HepG2 (cell line): ENCODE data around the gene ACVR1B. TPM values are rescaled to one million over a fixed set of nuclear protein-coding genes. Genes with fewer than 3 reads are reported as not detected.

Experiments used
- ASH2L ChIP-seq: fragments of 300-600, 200-600 bp; sonication (generic); IDR thresholded peaks from 2 replicates; pipeline ENCODE4 v1.7.0; 2017; ENCODE audit warnings: low read depth, mild to moderate bottlenecking, moderate library complexity, mixed read lengths, low read length; ENCODE audit not compliant: insufficient read length
- BORCS8-MEF2B ChIP-seq: sonication (generic); formaldehyde crosslinking; IDR thresholded peaks from 2 replicates; pipeline ENCODE4 v1.8.0; 2022; ENCODE audit warnings: mild to moderate bottlenecking, missing genetic modification reagents
- BRF2 ChIP-seq: sonication (generic); formaldehyde crosslinking; IDR thresholded peaks from 2 replicates; pipeline ENCODE4 v1.8.1; 2022; ENCODE audit warnings: mild to moderate bottlenecking, missing genetic modification reagents
- DR1 ChIP-seq: sonication (generic); formaldehyde crosslinking; IDR thresholded peaks from 2 replicates; pipeline ENCODE4 v1.8.0; 2021; ENCODE audit warnings: mild to moderate bottlenecking, missing genetic modification reagents, inconsistent platforms
- FOXO4 ChIP-seq: sonication (generic); formaldehyde crosslinking; conservative IDR thresholded peaks from 2 replicates; pipeline ENCODE4 v1.8.1; 2023; ENCODE audit warnings: missing genetic modification reagents
- FUBP1 ChIP-seq: sonication (generic); formaldehyde crosslinking; IDR thresholded peaks from 2 replicates; pipeline ENCODE4 v1.5.1; 2020; ENCODE audit warnings: missing genetic modification reagents, mild to moderate bottlenecking, borderline replicate concordance
- HNF4A ChIP-seq: sonication (generic); formaldehyde crosslinking; IDR thresholded peaks from 2 replicates; pipeline ENCODE4 v1.4.0; 2020; ENCODE audit warnings: missing genetic modification reagents
- HNF4G ChIP-seq, 2 experiments: sonication (generic) in 1 of 2; formaldehyde crosslinking in 1 of 2; IDR thresholded peaks; 2 replicates each; pipeline versions ENCODE4 v1.4.0 to v1.6.1; 2011 to 2020; ENCODE audit warnings: borderline replicate concordance in 2 of 2, low read depth in 2 of 2, mild to moderate bottlenecking in 2 of 2, low read length in 1 of 2, missing genetic modification reagents in 1 of 2, moderate library complexity in 1 of 2
- HOXA9 ChIP-seq: sonication (generic); formaldehyde crosslinking; IDR thresholded peaks from 2 replicates; pipeline ENCODE4 v1.8.1; 2022; ENCODE audit warnings: missing genetic modification reagents, mild to moderate bottlenecking, moderate library complexity, borderline replicate concordance
- NAIF1 ChIP-seq: sonication (generic); formaldehyde crosslinking; IDR thresholded peaks from 2 replicates; pipeline ENCODE4 v1.5.0; 2020; ENCODE audit warnings: mild to moderate bottlenecking, missing genetic modification reagents, borderline replicate concordance
- POLR2A ChIP-seq, 2 experiments: IDR thresholded peaks; 2 replicates each; pipeline ENCODE4 v1.6.1; 2011; ENCODE audit warnings: low read depth in 2 of 2, low read length in 2 of 2, mild to moderate bottlenecking in 1 of 2, moderate library complexity in 1 of 2; ENCODE audit not compliant: insufficient read depth in 1 of 2
- RBAK ChIP-seq: sonication (generic); formaldehyde crosslinking; IDR thresholded peaks from 2 replicates; pipeline ENCODE4 v1.5.1; 2020; ENCODE audit warnings: mild to moderate bottlenecking, missing genetic modification reagents
- RFXAP ChIP-seq: sonication (generic); formaldehyde crosslinking; IDR thresholded peaks from 2 replicates; pipeline ENCODE4 v1.4.0; 2020; ENCODE audit warnings: missing genetic modification reagents, borderline replicate concordance
- SOX6 ChIP-seq, 2 experiments: fragments of 450-650 bp in 1 of 2; sonication (generic) in 1 of 2; formaldehyde crosslinking in 1 of 2; IDR thresholded peaks; 2 replicates each; pipeline versions ENCODE4 v1.4.0 to v1.6.1; 2017 to 2020; ENCODE audit warnings: antibody characterized with exemption in 1 of 2, mild to moderate bottlenecking in 1 of 2, missing genetic modification reagents in 1 of 2
- ZBTB20 ChIP-seq: sonication (generic); formaldehyde crosslinking; IDR thresholded peaks from 2 replicates; pipeline ENCODE4 v1.8.1; 2023; ENCODE audit warnings: missing genetic modification reagents, low read depth, mild to moderate bottlenecking, borderline replicate concordance
- ZFP36 ChIP-seq: fragments of 150-350 bp; IDR thresholded peaks from 2 replicates; pipeline ENCODE4 v1.6.1; 2018; ENCODE audit warnings: borderline replicate concordance, low read length, low read depth; ENCODE audit not compliant: partially characterized antibody
- ZNF225 ChIP-seq: sonication (generic); formaldehyde crosslinking; IDR thresholded peaks from 2 replicates; pipeline ENCODE4 v1.4.0; 2020; ENCODE audit warnings: mild to moderate bottlenecking, missing genetic modification reagents
- ZNF264 ChIP-seq: sonication (generic); formaldehyde crosslinking; IDR thresholded peaks from 2 replicates; pipeline ENCODE4 v1.4.0; 2020; ENCODE audit warnings: missing genetic modification reagents
- ZNF383 ChIP-seq: sonication (generic); formaldehyde crosslinking; IDR thresholded peaks from 2 replicates; pipeline ENCODE4 v1.4.0; 2020; ENCODE audit warnings: missing genetic modification reagents, mild to moderate bottlenecking, borderline replicate concordance
- ZNF607 ChIP-seq: sonication (generic); formaldehyde crosslinking; IDR thresholded peaks from 2 replicates; pipeline ENCODE4 v1.5.1; 2020; ENCODE audit warnings: missing genetic modification reagents, mild to moderate bottlenecking, borderline replicate concordance
- ZNF678 ChIP-seq: sonication (generic); formaldehyde crosslinking; IDR thresholded peaks from 2 replicates; pipeline ENCODE4 v1.4.0; 2020; ENCODE audit warnings: mild to moderate bottlenecking, missing genetic modification reagents
- polyA plus RNA-seq, 8 experiments: library from polyadenylated mRNA; depleted of rRNA in 3 of 8; stranded (reverse) in 7 of 8; unstranded in 1 of 8; fragments of >200 nt; fragmentation: Illumina TruSeq in 4 of 8; extraction: Trizol in 4 of 8; gene quantifications; 2 replicates each; pipeline versions ENCODE4 v1.2.1 to v1.2.3, GENCODE V29; 2011 to 2016; ENCODE audit warnings: low read depth in 4 of 8, missing spikeins in 1 of 8, mixed read lengths in 1 of 8; ENCODE audit not compliant: insufficient read depth in 1 of 8
- total RNA-seq, 5 experiments: library from RNA; depleted of rRNA; stranded (reverse); fragments of >200 nt; fragmentation: Illumina TruSeq; extraction: Trizol; gene quantifications; 2 replicates each; pipeline ENCODE4 v1.2.3, GENCODE V29; 2016; ENCODE audit warnings: low read depth in 1 of 5
- TF ChIP-seq, protein P1 (sequence below): sonication (generic); formaldehyde crosslinking; conservative IDR thresholded peaks from 2 replicates; pipeline ENCODE4 v1.8.0; 2022; ENCODE audit warnings: low read depth, missing genetic modification reagents

Gene ACVR1B
- total and polyA plus RNA-seq, 2 of the 13 experiments (the other 11 are each of a cell fraction or from before 2014, with no cell fraction given), result 8.9 to 12.1 TPM

- TF ChIP-seq, protein P1, sequence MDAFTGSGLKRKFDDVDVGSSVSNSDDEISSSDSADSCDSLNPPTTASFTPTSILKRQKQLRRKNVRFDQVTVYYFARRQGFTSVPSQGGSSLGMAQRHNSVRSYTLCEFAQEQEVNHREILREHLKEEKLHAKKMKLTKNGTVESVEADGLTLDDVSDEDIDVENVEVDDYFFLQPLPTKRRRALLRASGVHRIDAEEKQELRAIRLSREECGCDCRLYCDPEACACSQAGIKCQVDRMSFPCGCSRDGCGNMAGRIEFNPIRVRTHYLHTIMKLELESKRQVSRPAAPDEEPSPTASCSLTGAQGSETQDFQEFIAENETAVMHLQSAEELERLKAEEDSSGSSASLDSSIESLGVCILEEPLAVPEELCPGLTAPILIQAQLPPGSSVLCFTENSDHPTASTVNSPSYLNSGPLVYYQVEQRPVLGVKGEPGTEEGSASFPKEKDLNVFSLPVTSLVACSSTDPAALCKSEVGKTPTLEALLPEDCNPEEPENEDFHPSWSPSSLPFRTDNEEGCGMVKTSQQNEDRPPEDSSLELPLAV (CRISPR knock-in tag), result no peak
- peak in 1 of 2 experiments; percentile 30; a peak in 1 of 4 replicates for TF ChIP-seq POLR2A (IDR thresholded peaks at IDR 0.05; ENCODE audit: insufficient read depth in 1 of 2, low read depth in 2 of 2, low read length in 2 of 2)
- TF ChIP-seq SOX6 (IDR thresholded peaks at IDR 0.05), result no peak
- TF ChIP-seq SOX6 (CRISPR knock-in tag; IDR thresholded peaks at IDR 0.05), result 0 out of 2 replicates have a peak, but pooled peaks have one; percentile 19
- no peak for TF ChIP-seq ASH2L
- TF ChIP-seq FOXO4 (CRISPR knock-in tag), result no peak
- no peak for TF ChIP-seq BRF2 (CRISPR knock-in tag)
- no peak for TF ChIP-seq HOXA9 (CRISPR knock-in tag)
- TF ChIP-seq ZNF225 (CRISPR knock-in tag), result no peak
- no peak for TF ChIP-seq RBAK
- no peak for TF ChIP-seq ZNF678 (CRISPR knock-in tag)
- TF ChIP-seq RFXAP (CRISPR knock-in tag), result no peak
- TF ChIP-seq ZNF383 (CRISPR knock-in tag), result no peak
- peak; percentile 90 for TF ChIP-seq HNF4A (CRISPR knock-in tag)
- TF ChIP-seq NAIF1 (CRISPR knock-in tag), result no peak
- TF ChIP-seq ZFP36, result no peak
- no peak for TF ChIP-seq BORCS8-MEF2B (CRISPR knock-in tag)
- 0 out of 2 replicates have a peak, but pooled peaks have one; percentile 3 for TF ChIP-seq DR1
- no peak for TF ChIP-seq FUBP1 (CRISPR knock-in tag)
- 0 out of 2 replicates have a peak, but pooled peaks have one; percentile 12 for TF ChIP-seq ZBTB20 (CRISPR knock-in tag)
- no peak for TF ChIP-seq ZNF607 (CRISPR knock-in tag)
- peak; percentile 70; the same call in 1 of the 2 replicates for TF ChIP-seq HNF4G (IDR thresholded peaks at IDR 0.05; ENCODE audit: borderline replicate concordance, low read depth, low read length)
- no peak for TF ChIP-seq HNF4G (CRISPR knock-in tag; IDR thresholded peaks at IDR 0.05; ENCODE audit: borderline replicate concordance, low read depth)
- TF ChIP-seq ZNF264, result no peak
Observed at GRCh38 chr12:52010692-52011601, 59.4 kb downstream of the ACVR1B start (continued).
